Activated CD8-positive, alpha-beta T cell treated with anti-CD3 and anti-CD28 coated beads, Interleukin-2, amount 10 ng/mL, durations not matched to agents 7 days and 5 days (primary cell): ENCODE results near the gene KAT7. TPM values are rescaled to one million over a fixed set of nuclear protein-coding genes. Genes with fewer than 3 reads are reported as not detected.
"Not testable (repeated sequence)": the region's sequence is repeated elsewhere in the genome, so short reads cannot be mapped to it uniquely, and the experiment has no call there.

Experiments used
- ATAC-seq: fragments of 150-1000 bp; cut with Tn5 transposase; one replicate; pipeline ENCODE4 v1.10.0; 2021; ENCODE audit warnings: moderate library complexity
- CTCF ChIA-PET: fragments of 350-600 bp; sonication (Branson Sonifier 250); formaldehyde crosslinking; loops from one replicate; lab custom pipeline; 2021; ENCODE audit warnings: antibody characterized with exemption; lab: Charles Lee
- POLR2A ChIA-PET: fragments of 350-600 bp; sonication (Branson Sonifier 250); formaldehyde crosslinking; loops from one replicate; lab custom pipeline; 2021; ENCODE audit warnings: antibody characterized with exemption; lab: Charles Lee
- DNase-seq: peaks from one replicate; pipeline ENCODE4 v3.0.0-alpha.2; 2020
- H3K27ac Mint-ChIP-seq: one replicate; pipeline ENCODE4 v1.8.0; 2021; ENCODE audit warnings: mild to moderate bottlenecking, mixed read lengths
- H3K27me3 Mint-ChIP-seq: one replicate; pipeline ENCODE4 v1.8.0; 2021; ENCODE audit warnings: low read depth, mixed read lengths
- H3K36me3 Mint-ChIP-seq: one replicate; pipeline ENCODE4 v1.8.0; 2021; ENCODE audit warnings: low read depth, mixed read lengths
- H3K4me1 Mint-ChIP-seq: one replicate; pipeline ENCODE4 v1.8.0; 2021; ENCODE audit warnings: low read depth, mixed read lengths
- H3K4me3 Mint-ChIP-seq: one replicate; pipeline ENCODE4 v1.8.0; 2021; ENCODE audit warnings: mild to moderate bottlenecking, mixed read lengths
- H3K9me3 Mint-ChIP-seq: one replicate; pipeline ENCODE4 v1.8.0; 2022; ENCODE audit warnings: mixed read lengths; ENCODE audit not compliant: insufficient read depth
- total RNA-seq, 2 experiments: library from RNA; stranded (reverse); gene quantifications; one replicate each; pipeline ENCODE4 v1.2.3, GENCODE V29; 2021

KAT7 gene
- total RNA-seq, 2 experiments from 2014 or later: 75.8 to 76.0 TPM

DNA sequence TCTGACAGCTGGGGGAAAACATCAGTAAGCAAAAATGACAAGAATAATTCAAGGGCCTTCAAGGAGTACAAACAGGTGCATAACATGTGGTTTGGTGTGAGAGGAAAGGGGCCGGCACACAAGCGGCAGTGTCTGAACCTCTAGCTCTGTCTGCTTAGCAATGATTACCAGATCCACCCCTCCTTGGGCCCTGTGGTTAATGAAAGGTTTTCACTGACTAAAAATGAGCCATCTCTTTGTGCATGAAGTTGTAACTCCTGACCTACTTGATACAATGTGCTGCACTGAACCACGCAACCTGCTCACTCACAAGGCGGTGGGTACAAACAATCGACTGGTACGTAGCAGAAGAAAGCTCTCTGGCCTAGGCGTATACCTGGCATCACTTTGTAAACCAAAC, 39.7 kb upstream of the KAT7 start:
- peak; percentile 77 for DNase-seq
- peaks cover 24% of the 10 kb centered on the region for H3K36me3 Mint-ChIP-seq
- H3K27ac Mint-ChIP-seq: peak overlapping the region; percentile 89
- POLR2A ChIA-PET: interaction anchor here (0.6 to 5.4 kb wide), 6 partner anchors 10 to 178 kb away, joined by 3 to 41 read pairs (median 14); partner anchors contain the start of genes FAM117A and KAT7
- H3K4me3 Mint-ChIP-seq: peak overlapping the region; percentile 68
- no peaks in the 10 kb centered on the region for H3K27me3 Mint-ChIP-seq
- ATAC-seq: peak; percentile 79
- no peaks in the 10 kb centered on the region for H3K9me3 Mint-ChIP-seq
- H3K4me1 Mint-ChIP-seq: peaks cover 77% of the 10 kb centered on the region
- CTCF ChIA-PET: interaction anchor here (0.7 to 5.2 kb wide), 12 partner anchors 8 to 181 kb away, joined by 3 to 57 read pairs (median 8); partner anchors contain the start of genes FAM117A, KAT7 and SLC35B1

DNA sequence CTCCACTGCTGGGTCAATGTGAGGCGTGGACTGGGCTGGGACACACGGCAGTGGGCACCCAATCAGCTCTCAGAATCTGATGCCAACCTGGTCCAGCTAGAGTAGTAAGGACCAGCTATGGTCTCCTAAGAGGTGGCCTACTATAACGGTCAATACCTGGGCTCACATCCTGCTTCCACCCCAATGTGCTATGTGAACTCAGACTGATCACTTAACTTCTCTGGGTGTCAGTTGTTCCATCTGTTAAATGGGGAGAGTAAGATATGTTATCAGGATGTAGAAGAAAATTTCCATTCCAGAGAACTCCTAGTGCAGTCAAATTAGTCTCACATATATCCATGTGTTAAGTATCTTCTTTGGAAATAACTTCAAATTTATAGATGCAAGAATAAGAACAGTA, 38.8 kb upstream of the KAT7 start:
- CTCF ChIA-PET: interaction anchor here (2.5 to 5.2 kb wide), 4 partner anchors 11 to 54 kb away, joined by 12 to 57 read pairs (median 16); partner anchors contain the start of gene FAM117A

DNA sequence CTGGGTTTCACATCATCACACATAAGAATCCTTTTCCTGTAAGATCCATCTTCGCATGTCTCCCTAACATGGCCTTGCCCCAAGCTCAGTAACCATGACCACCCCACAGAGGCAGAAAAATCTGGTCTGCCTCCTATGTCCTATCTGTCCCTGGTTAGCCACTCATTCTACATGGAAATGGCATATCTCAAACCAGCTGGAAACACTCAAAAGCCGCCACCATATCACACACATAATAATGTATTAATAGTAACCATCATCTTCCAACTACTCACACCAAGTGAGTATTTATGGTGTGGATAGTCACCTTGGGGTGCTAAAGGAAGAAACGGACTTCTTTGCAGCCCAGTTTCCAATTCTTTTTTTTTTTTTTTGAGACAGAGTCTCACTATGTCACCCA, 36.0 kb upstream of the KAT7 start:
- ChIA-PET POLR2A (interaction anchor here (0.7 to 1.1 kb wide), 2 partner anchors 12 to 78 kb away, joined by 3 read pairs; no protein-coding TSS in a partner anchor), CTCF (interaction anchor here (1.0 to 1.5 kb wide), 3 partner anchors 12 to 44 kb away, joined by 3 to 5 read pairs (median 4); partner anchors contain the start of gene FAM117A)
- Mint-ChIP-seq H3K27me3 (no peaks in the 10 kb centered on the region), H3K36me3 (peaks cover 31% of the 10 kb centered on the region), H3K4me1 (peaks cover 73% of the 10 kb centered on the region), H3K4me3 (no peak overlapping the region), H3K27ac (no peak overlapping the region), H3K9me3 (no peaks in the 10 kb centered on the region)
- no peak for DNase-seq
- no peak for ATAC-seq

More for the DNA sequence above, 38.8 kb upstream of the KAT7 start:
- ATAC-seq (no peak), DNase-seq (no peak)
- no peaks in the 10 kb centered on the region for H3K9me3 Mint-ChIP-seq
- no peaks in the 10 kb centered on the region for H3K27me3 Mint-ChIP-seq
- peaks cover 25% of the 10 kb centered on the region for H3K36me3 Mint-ChIP-seq
- POLR2A ChIA-PET: interaction anchor here (3.2 to 5.4 kb wide), 2 partner anchors 11 to 13 kb away, joined by 38 to 41 read pairs; partner anchors contain the start of gene FAM117A
- no peak overlapping the region for H3K4me3 Mint-ChIP-seq
- H3K27ac Mint-ChIP-seq: peak overlapping the region; percentile 65
- peaks cover 77% of the 10 kb centered on the region for H3K4me1 Mint-ChIP-seq

DNA sequence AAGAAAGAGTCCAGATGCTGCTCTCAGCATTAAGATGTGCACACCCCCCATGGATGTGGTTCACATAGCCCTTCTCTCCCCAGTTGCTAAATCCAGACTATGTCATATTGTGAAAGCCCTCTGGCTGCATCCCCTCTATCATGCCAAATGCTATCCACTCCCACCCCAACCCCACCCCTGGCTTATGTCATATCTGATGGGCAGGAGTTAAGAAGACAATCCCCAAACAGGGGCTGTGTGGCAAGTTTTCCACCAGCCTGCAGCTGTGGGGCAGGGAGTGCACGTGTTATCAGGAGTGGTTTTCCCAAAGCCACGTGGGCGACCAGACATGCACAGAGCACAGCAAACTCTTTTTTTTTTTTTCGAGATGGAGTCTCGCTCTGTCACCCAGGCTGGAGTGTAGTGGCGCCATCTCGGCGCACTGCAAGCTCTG, 34.5 kb upstream of the KAT7 start:
- H3K27me3 Mint-ChIP-seq: no peaks in the 10 kb centered on the region
- POLR2A ChIA-PET: interaction anchor here (0.8 kb wide), 1 partner anchor 14 kb away, joined by 3 read pairs; no protein-coding TSS in a partner anchor

DNA sequence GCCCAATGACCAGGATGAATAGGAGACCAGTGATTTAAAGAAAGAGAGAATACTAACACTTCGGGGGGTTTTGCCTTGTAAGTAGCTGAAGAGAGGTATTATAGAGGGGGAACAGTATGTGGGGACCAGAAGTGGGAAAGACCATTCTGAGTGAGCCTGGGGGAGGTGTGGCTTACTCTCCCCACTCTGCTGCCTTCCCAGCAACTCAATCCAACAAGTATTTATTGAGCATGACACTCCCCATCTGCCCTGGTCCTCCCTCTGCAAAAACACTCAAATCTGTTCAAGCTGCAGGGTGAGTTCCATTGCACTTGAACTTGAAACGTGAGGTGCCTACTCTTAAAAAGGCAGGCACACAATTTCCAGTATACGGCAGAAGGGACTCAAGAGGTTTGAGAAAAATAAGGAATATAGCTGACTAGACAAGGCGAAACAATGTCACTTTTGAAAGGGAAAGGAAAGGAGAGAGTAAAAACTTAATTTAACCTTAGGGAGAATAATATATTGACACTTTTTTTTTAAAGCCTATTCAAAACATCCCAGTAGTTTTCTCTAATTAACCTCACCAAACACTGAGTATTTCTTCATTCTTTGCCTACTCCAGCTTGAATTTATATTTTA, 32.7 kb upstream of the KAT7 start:
- H3K27ac Mint-ChIP-seq: peak overlapping the region; percentile 64
- CTCF ChIA-PET: interaction anchor here (1.0 to 1.8 kb wide), 3 partner anchors 9 to 14 kb away, joined by 4 to 9 read pairs (median 6); no protein-coding TSS in a partner anchor
- no peaks in the 10 kb centered on the region for H3K9me3 Mint-ChIP-seq
- peaks cover 67% of the 10 kb centered on the region for H3K4me1 Mint-ChIP-seq
- no peaks in the 10 kb centered on the region for H3K27me3 Mint-ChIP-seq
- H3K4me3 Mint-ChIP-seq: no peak overlapping the region
- H3K36me3 Mint-ChIP-seq: peaks cover 39% of the 10 kb centered on the region
- POLR2A ChIA-PET: interaction anchor here (1.4 to 1.7 kb wide), 2 partner anchors 17 to 33 kb away, joined by 5 to 7 read pairs; partner anchors contain the start of gene KAT7
- no peak for DNase-seq
- ATAC-seq: no peak

More for the DNA sequence above, 34.5 kb upstream of the KAT7 start:
- ATAC-seq (no peak), DNase-seq (no peak)
- H3K27ac Mint-ChIP-seq: no peak overlapping the region
- CTCF ChIA-PET: no interaction called here
- peaks cover 34% of the 10 kb centered on the region for H3K36me3 Mint-ChIP-seq
- no peak overlapping the region for H3K4me3 Mint-ChIP-seq
- no peaks in the 10 kb centered on the region for H3K9me3 Mint-ChIP-seq
- peaks cover 65% of the 10 kb centered on the region for H3K4me1 Mint-ChIP-seq

DNA sequence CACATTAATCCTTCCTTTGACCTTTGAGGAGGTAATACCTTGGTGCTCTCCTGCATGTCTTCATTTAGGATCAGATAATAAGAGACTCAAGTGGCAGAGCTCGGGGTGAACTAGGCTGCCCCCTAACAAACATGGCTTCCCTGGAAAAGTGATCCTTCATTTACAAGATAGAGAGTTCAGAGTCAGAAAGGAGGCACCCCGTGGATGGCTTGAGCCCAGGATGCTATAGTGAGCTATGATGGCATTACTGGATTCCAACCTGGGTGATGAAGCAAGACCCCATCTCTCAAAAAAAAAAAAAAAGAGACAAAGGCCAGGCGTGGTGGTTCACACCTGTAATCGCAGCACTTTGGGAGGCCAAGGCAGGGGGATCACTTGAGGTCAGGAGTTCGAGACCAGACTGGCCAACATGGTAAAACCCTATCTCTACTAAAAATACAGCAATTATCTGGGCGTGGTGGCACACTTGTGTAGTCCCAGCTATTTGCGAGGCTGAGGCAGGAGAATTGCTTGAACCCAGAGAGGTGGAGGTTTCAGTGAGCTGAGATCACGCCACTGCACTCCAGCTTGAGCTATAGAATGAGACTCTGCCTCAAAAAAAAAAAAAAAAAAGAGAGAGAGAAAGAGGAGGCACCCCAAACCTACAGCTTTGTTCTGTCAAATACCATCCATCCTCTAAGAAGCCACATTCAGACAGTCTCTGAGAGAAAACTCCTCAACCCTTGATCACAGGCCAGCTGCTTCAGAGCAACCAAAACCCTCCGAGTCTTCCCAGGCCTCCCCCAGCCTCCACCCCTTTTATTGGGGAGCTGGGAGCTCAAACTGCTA, 31.9 kb upstream of the KAT7 start:
- H3K36me3 Mint-ChIP-seq: peaks cover 40% of the 10 kb centered on the region
- POLR2A ChIA-PET: interaction anchor here (1.2 to 2.1 kb wide), 4 partner anchors 9 to 32 kb away, joined by 3 to 7 read pairs (median 6); partner anchors contain the start of gene KAT7

DNA sequence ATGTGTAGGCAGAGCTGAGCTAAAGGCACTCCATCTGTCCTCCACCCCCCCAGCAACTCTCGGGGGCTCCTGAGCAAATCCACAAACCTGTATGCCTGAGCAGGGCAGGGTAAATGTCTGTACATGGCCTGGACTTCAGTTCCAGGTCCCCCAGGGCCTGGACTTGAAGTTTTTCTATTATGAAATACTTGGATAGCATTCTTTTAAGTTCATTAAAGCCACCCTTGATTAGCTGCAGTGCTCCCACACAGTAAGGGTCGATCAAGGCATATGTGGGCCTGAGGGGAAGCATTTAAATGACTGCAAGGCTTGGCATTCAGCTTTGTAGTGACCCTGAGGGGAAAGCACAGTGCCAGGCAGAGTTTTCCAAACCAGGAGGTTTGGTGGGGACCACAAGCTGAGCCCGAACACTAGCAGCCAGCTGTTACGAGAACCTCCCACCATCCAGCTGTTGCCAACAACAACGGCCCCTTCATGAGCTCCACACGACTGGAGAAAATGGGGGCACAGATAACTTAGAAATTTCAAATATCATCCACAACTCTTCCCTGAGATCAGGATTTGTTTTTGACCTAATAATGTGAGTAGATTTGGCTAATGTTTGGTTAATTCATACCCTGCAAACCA, 31.2 kb upstream of the KAT7 start:
- Mint-ChIP-seq H3K27ac (peak overlapping the region; percentile 37), H3K4me1 (peaks cover 77% of the 10 kb centered on the region), H3K4me3 (no peak overlapping the region), H3K36me3 (peaks cover 40% of the 10 kb centered on the region), H3K27me3 (no peaks in the 10 kb centered on the region), H3K9me3 (no peaks in the 10 kb centered on the region)
- CTCF ChIA-PET: interaction anchor here (0.8 to 1.8 kb wide), 5 partner anchors 9 to 49 kb away, joined by 3 to 9 read pairs (median 3); no protein-coding TSS in a partner anchor
- POLR2A ChIA-PET: interaction anchor here (1.2 to 2.1 kb wide), 4 partner anchors 10 to 31 kb away, joined by 3 to 7 read pairs (median 6); partner anchors contain the start of gene KAT7
- ATAC-seq (no peak), DNase-seq (no peak)

More for the DNA sequence above, 31.9 kb upstream of the KAT7 start:
- H3K9me3 Mint-ChIP-seq: no peaks in the 10 kb centered on the region
- H3K4me1 Mint-ChIP-seq: peaks cover 72% of the 10 kb centered on the region
- peak overlapping the region; percentile 37 for H3K27ac Mint-ChIP-seq
- no peak overlapping the region for H3K4me3 Mint-ChIP-seq
- CTCF ChIA-PET: interaction anchor here (0.8 to 1.8 kb wide), 6 partner anchors 8 to 48 kb away, joined by 3 to 9 read pairs (median 4); no protein-coding TSS in a partner anchor
- ATAC-seq: no peak
- DNase-seq: no peak
- no peaks in the 10 kb centered on the region for H3K27me3 Mint-ChIP-seq

DNA sequence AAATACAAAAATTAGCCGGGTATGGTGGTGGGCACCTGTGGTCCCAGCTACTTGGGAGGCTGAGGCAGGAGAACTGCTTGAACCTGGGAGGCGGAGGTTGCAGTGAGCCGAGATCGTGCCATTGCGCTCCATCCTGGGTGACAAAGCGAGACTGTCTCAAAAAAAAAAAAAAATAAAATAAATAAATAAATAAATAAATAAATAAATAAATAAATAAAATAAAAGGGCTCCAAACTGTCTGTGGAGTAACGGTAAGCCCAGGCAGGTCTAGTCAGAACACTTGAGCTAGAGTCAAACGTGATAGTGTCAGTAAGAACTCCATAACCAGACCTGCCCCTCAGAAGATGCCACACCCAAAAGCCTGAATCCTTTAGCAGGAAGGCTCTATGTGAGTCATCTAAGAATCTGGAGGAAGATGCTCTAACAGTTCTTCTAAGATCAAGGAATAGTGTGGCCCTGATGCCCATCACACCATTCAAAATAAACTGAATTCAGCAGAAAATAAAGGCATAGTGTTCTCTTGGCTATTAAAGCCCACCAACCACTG, 29.9 kb upstream of the KAT7 start:
- peaks cover 40% of the 10 kb centered on the region for H3K36me3 Mint-ChIP-seq
- H3K4me1 Mint-ChIP-seq: peaks cover 80% of the 10 kb centered on the region
- ChIA-PET POLR2A (interaction anchor here (0.6 to 2.3 kb wide), 4 partner anchors 10 to 220 kb away, joined by 3 to 10 read pairs (median 5); partner anchors contain the start of gene KAT7), CTCF (interaction anchor here (1.0 to 7.2 kb wide), 2 partner anchors 10 to 238 kb away, joined by 3 to 57 read pairs; no protein-coding TSS in a partner anchor)
- H3K4me3 Mint-ChIP-seq, DNase-seq, H3K27ac Mint-ChIP-seq, H3K27me3 Mint-ChIP-seq, H3K9me3 Mint-ChIP-seq, ATAC-seq: not testable (repeated sequence)

DNA sequence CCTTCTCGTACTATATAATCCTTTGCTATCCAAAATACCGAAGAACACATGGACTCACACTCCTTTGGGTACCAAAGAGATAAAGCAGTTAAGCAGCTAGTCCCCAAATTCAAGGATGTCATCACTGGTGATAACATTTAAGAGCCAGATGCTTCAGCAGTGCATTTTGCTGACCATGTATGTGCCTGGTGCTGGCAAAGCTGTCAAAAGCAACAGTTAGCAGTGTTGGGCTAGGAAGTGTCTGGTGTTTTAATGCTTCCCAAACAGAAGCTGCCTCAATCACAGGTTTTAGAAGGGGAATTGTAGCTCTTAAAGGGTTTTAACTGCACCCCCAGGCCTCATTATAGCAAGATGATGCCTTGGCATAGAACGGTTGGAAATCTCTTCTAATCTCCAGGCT, 29.3 kb upstream of the KAT7 start:
- peaks cover 75% of the 10 kb centered on the region for H3K4me1 Mint-ChIP-seq
- ChIA-PET POLR2A (interaction anchor here (1.5 to 2.3 kb wide), 3 partner anchors 10 to 29 kb away, joined by 5 to 10 read pairs (median 5); partner anchors contain the start of gene KAT7), CTCF (interaction anchor here (1.0 to 7.2 kb wide), 3 partner anchors 10 to 237 kb away, joined by 3 to 57 read pairs (median 3); no protein-coding TSS in a partner anchor)
- no peak overlapping the region for H3K4me3 Mint-ChIP-seq
- no peaks in the 10 kb centered on the region for H3K9me3 Mint-ChIP-seq
- H3K36me3 Mint-ChIP-seq: peaks cover 36% of the 10 kb centered on the region
- H3K27me3 Mint-ChIP-seq: no peaks in the 10 kb centered on the region
- ATAC-seq: no peak
- DNase-seq: no peak
- H3K27ac Mint-ChIP-seq: no peak overlapping the region

DNA sequence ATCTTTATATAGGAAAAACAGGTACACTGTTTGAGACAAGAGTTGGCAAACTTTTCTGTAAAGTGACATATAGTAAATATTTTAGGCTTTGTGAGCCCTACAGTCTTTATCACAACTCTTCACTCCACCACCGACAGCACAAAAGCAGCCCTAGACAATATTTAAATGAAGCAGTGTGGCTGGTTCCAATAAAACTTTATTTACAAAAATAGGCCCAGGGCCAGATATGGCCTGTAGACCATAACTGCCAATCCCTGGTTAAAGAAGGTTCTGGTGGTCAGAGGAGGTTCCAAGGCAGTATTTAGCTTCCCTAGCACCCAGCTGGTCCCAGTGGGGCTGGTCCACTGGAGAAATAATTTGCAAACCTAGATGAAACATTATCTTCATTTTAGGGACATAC, 28.2 kb upstream of the KAT7 start:
- ChIA-PET POLR2A (interaction anchor here (0.5 to 4.8 kb wide), 5 partner anchors 12 to 426 kb away, joined by 3 to 47 read pairs (median 10); partner anchors contain the start of gene KAT7), CTCF (interaction anchor here (1.1 to 7.2 kb wide), 4 partner anchors 11 to 55 kb away, joined by 3 to 57 read pairs (median 12); partner anchors contain the start of gene SLC35B1)
- no peak overlapping the region for H3K4me3 Mint-ChIP-seq
- no peak for ATAC-seq
- peaks cover 33% of the 10 kb centered on the region for H3K36me3 Mint-ChIP-seq
- peaks cover 76% of the 10 kb centered on the region for H3K4me1 Mint-ChIP-seq
- no peak overlapping the region for H3K27ac Mint-ChIP-seq
- no peak for DNase-seq
- H3K9me3 Mint-ChIP-seq: no peaks in the 10 kb centered on the region
- H3K27me3 Mint-ChIP-seq: no peaks in the 10 kb centered on the region
